Left ventricle myocardium superior (tissue), 1 donor: ENCODE results near the gene CTIF. TPM values are rescaled to one million over a fixed set of nuclear protein-coding genes. Genes with fewer than 3 reads are reported as not detected.
"Not testable (repeated sequence)": the region's sequence is repeated elsewhere in the genome, so short reads cannot be mapped to it uniquely, and the experiment has no call there.

Experiments used
- ATAC-seq: fragments of 200-7000 bp; cut with Tn5 transposase; one replicate; pipeline ENCODE4 v1.9.1; 2020; ENCODE audit warnings: mild to moderate bottlenecking, moderate library complexity
- DNase-seq: peaks from one replicate; pipeline ENCODE4 v3.0.0-alpha.2; 2020
- intact Hi-C: fragments of 100-400 bp; cut with micrococcal nuclease; formaldehyde crosslinking; loops from one replicate; pipeline ENCODE4 v1.11.0; 2022
- long read RNA-seq: library from polyadenylated mRNA; unstranded; transcript quantifications from one replicate; pipeline ENCODE4 v2.0.0, GENCODE V29; 2021
- total RNA-seq: library from RNA; stranded (reverse); fragmentation: NEBNext Ultra II Directional; extraction: Animal tissue kit (Norgen Biotek cat#: 25700); gene quantifications from one replicate; pipeline ENCODE4 v1.2.1, GENCODE V29; 2021
- donor health status: DM: no; HTN: yes; CAD: no; lungs with severe emphysema.

Gene CTIF
- 59.9 TPM for total RNA-seq
- long read RNA-seq, partial matches to known transcripts: 18 of 33 reads
- long read RNA-seq, other reads (novel, unspliced or antisense): 14 of 33 reads

- peak; percentile 85 for ATAC-seq
- intact Hi-C loops: no loop called here
- DNase-seq: peak; percentile 96
These were observed at the start of gene CTIF for GRCh38 chr18:48538531-48539405. Gene CTIF (plus strand): TSS chr18:48539031. CDS start chr18:48619566, 80,535 bp downstream.

GRCh38 chr18:48490641-48491293 is 48.1 kb upstream of the CTIF start:
- ATAC-seq (peak; percentile 14), DNase-seq (no peak)
- intact Hi-C loops: no loop called here

- DNase-seq (no peak), ATAC-seq (no peak)
- intact Hi-C loops: no loop called here
These were observed 46.0 kb upstream of the CTIF start for GRCh38 chr18:48492880-48493279.

GRCh38 chr18:48493434-48494230 is 45.2 kb upstream of the CTIF start:
- ATAC-seq (peak; percentile 29), DNase-seq (no peak)
- intact Hi-C loops: no loop called here

- ATAC-seq (no peak), DNase-seq (no peak)
- intact Hi-C loops: no loop called here
These were observed 41.0 kb upstream of the CTIF start for GRCh38 chr18:48497863-48498262.

GRCh38 chr18:48500517-48500916 is 38.3 kb upstream of the CTIF start:
- intact Hi-C loops: no loop called here
- DNase-seq (no peak), ATAC-seq (no peak)

- ATAC-seq: no peak
- DNase-seq: no peak
- intact Hi-C loops: no loop called here
These were observed 35.9 kb upstream of the CTIF start for GRCh38 chr18:48502906-48503305.

GRCh38 chr18:48504819-48505218 is 34.0 kb upstream of the CTIF start:
- intact Hi-C loops: no loop called here
- ATAC-seq: no peak

GRCh38 chr18:48506983-48507568 is 31.8 kb upstream of the CTIF start:
- DNase-seq, ATAC-seq, intact Hi-C loops: not testable (repeated sequence)

More at GRCh38 chr18:48504819-48505218, 34.0 kb upstream of the CTIF start:
- no peak for DNase-seq

- intact Hi-C loops, DNase-seq, ATAC-seq: not testable (repeated sequence)
These were observed 26.3 kb upstream of the CTIF start for GRCh38 chr18:48512498-48512897.

GRCh38 chr18:48514786-48515185 is 24.0 kb upstream of the CTIF start:
- no peak for ATAC-seq
- DNase-seq: no peak
- intact Hi-C loops: no loop called here

- DNase-seq (no peak), ATAC-seq (no peak)
- intact Hi-C loops: no loop called here
These were observed 21.8 kb upstream of the CTIF start for GRCh38 chr18:48517048-48517447.

GRCh38 chr18:48519431-48520100 is 19.3 kb upstream of the CTIF start:
- DNase-seq: no peak
- intact Hi-C loops: no loop called here
- ATAC-seq: no peak

GRCh38 chr18:48521723-48522122 is 17.1 kb upstream of the CTIF start:
- intact Hi-C loops: no loop called here
- ATAC-seq (no peak), DNase-seq (no peak)

- intact Hi-C loops: no loop called here
- ATAC-seq: no peak
- no peak for DNase-seq
These were observed 13.2 kb upstream of the CTIF start for GRCh38 chr18:48525671-48526070.

GRCh38 chr18:48527461-48527860 is 11.4 kb upstream of the CTIF start:
- ATAC-seq (no peak), DNase-seq (no peak)
- intact Hi-C loops: no loop called here

- DNase-seq: no peak
- no peak for ATAC-seq
- intact Hi-C loops: no loop called here
These were observed 10.0 kb upstream of the CTIF start for GRCh38 chr18:48528861-48529260.

- peak; percentile 91 for ATAC-seq
- intact Hi-C loops: no loop called here
- no peak for DNase-seq
These were observed 9.0 kb upstream of the CTIF start for GRCh38 chr18:48529796-48530195.
